ENCODE measurements around the gene ERGIC1. TPM values are rescaled to one million over a fixed set of nuclear protein-coding genes. Genes with fewer than 3 reads are reported as not detected.

The ERGIC1 gene
- total and polyA plus RNA-seq, 10 of the 15 experiments (the other 5 are each of a cell fraction or from before 2014, with no cell fraction given) = 8.8 to 104 (median 76.3) TPM

- no TSS peak for BruUV-seq (replicated peaks)
- FAIRE-seq (no peak), ATAC-seq (no peak), DNase-seq (ENCODE audit: low read depth, low spot score) (no peak)
- 86% methylated on average over 6 of the region's 6 CpGs for WGBS (ENCODE audit: insufficient coverage, insufficient replicate concordance, low lambda C conversion rate, missing lambda C conversion rate)
- ChIA-PET RAD21 (ENCODE audit: unreplicated experiment) (no interaction called here), CTCF (interaction anchor here (0.9 kb wide), 1 partner anchor 9 kb away, joined by 3 read pairs; no protein-coding TSS in a partner anchor), SMC1A (ENCODE audit: uncharacterized antibody, unreplicated experiment) (no interaction called here), POLR2A (no interaction called here)
- Histone ChIP-seq H3K4me2 (ENCODE audit: control insufficient read depth, insufficient read depth) (no peak overlapping the region), H3K4me3 (no peak overlapping the region), H3K27ac (ENCODE audit: control insufficient read depth, insufficient read depth) (no peak overlapping the region), H3K36me3 (ENCODE audit: control insufficient read depth in 2 of 2, insufficient read depth in 2 of 2, low read length in 1 of 2) (no peaks in the 10 kb centered on the region), H3K79me2 (ENCODE audit: control insufficient read depth, insufficient read depth, low read length) (no peaks in the 10 kb centered on the region), H3K9ac (ENCODE audit: control insufficient read depth, insufficient read depth, low read length) (no peak overlapping the region), H3K9me3 (replicated peaks; ENCODE audit: control insufficient read depth, insufficient read depth, low read length) (peaks cover 5% of the 10 kb centered on the region; the same call in 2 of the 3 replicates), H3K27me3 (replicated peaks in 1 of 2; ENCODE audit: control insufficient read depth in 2 of 2, insufficient read depth in 2 of 2, low read length in 1 of 2) (no peaks in the 10 kb centered on the region), H4K20me1 (ENCODE audit: control insufficient read depth, insufficient read depth) (no peaks in the 10 kb centered on the region), H2AFZ (ENCODE audit: control insufficient read depth, low read depth, low read length) (no peak overlapping the region), H3K4me1 (ENCODE audit: control insufficient read depth, insufficient read depth, low read length) (peaks cover 25% of the 10 kb centered on the region)
- intact Hi-C loops (cut with micrococcal nuclease; ENCODE audit: unreplicated experiment) = no loop called here
- in situ Hi-C loops (cut with MboI) = no loop called here
- TF ChIP-seq FOXK2 (IDR thresholded peaks at IDR 0.05) (no peak), YY1 (IDR thresholded peaks at IDR 0.05; ENCODE audit: low read depth, low read length) (no peak)
Observed at GRCh38 chr5:172796306-172796705, 37.7 kb upstream of the ERGIC1 start.

- ChIA-PET CTCF (interaction anchor here (0.9 to 1.6 kb wide), 7 partner anchors 10 to 135 kb away, joined by 3 to 8 read pairs (median 3); no protein-coding TSS in a partner anchor), SMC1A (ENCODE audit: uncharacterized antibody, unreplicated experiment) (interaction anchor here (0.8 to 1.1 kb wide), 3 partner anchors 8 to 28 kb away, joined by 3 to 4 read pairs (median 3); no protein-coding TSS in a partner anchor), POLR2A (interaction anchor here (0.8 to 1.6 kb wide), 4 partner anchors 9 to 25 kb away, joined by 3 to 8 read pairs (median 4); no protein-coding TSS in a partner anchor), RAD21 (ENCODE audit: unreplicated experiment) (interaction anchor here (1.0 to 1.5 kb wide), 3 partner anchors 10 to 33 kb away, joined by 4 to 6 read pairs (median 5); no protein-coding TSS in a partner anchor)
- ATAC-seq (peak; percentile 42; the same call in 1 of the 3 replicates), DNase-seq (ENCODE audit: low read depth, low spot score) (no peak), FAIRE-seq (no peak)
- H3K27ac ChIP-seq (ENCODE audit: control insufficient read depth, insufficient read depth) = no peak overlapping the region
- no peaks in the 10 kb centered on the region for H3K27me3 ChIP-seq (replicated peaks in 1 of 2; ENCODE audit: control insufficient read depth in 2 of 2, insufficient read depth in 2 of 2, low read length in 1 of 2)
- no TSS peak for BruUV-seq (replicated peaks)
- H3K36me3 ChIP-seq (ENCODE audit: control insufficient read depth in 2 of 2, insufficient read depth in 2 of 2, low read length in 1 of 2) = no peaks in the 10 kb centered on the region
- peaks cover 25% of the 10 kb centered on the region for H3K4me1 ChIP-seq (ENCODE audit: control insufficient read depth, insufficient read depth, low read length)
- H3K9me3 ChIP-seq (replicated peaks; ENCODE audit: control insufficient read depth, insufficient read depth, low read length) = peaks cover 5% of the 10 kb centered on the region; the same call in 2 of the 3 replicates
- in situ Hi-C loops (cut with MboI) = no loop called here
- 1% methylated on average over 5 of the region's 5 CpGs for WGBS (ENCODE audit: insufficient coverage, insufficient replicate concordance, low lambda C conversion rate, missing lambda C conversion rate)
- H3K4me3 ChIP-seq = no peak overlapping the region
- no peaks in the 10 kb centered on the region for H4K20me1 ChIP-seq (ENCODE audit: control insufficient read depth, insufficient read depth)
- H3K79me2 ChIP-seq (ENCODE audit: control insufficient read depth, insufficient read depth, low read length) = no peaks in the 10 kb centered on the region
- H3K9ac ChIP-seq (ENCODE audit: control insufficient read depth, insufficient read depth, low read length) = peak overlapping the region; percentile 34; the same call in 1 of the 2 replicates
- peak overlapping the region; percentile 64 for H3K4me2 ChIP-seq (ENCODE audit: control insufficient read depth, insufficient read depth)
- intact Hi-C loops (cut with micrococcal nuclease; ENCODE audit: unreplicated experiment) = no loop called here
- peak overlapping the region; percentile 68 for H2AFZ ChIP-seq (ENCODE audit: control insufficient read depth, low read depth, low read length)
- TF ChIP-seq ZNF687 (IDR thresholded peaks at IDR 0.05) (no peak), YBX1 (IDR thresholded peaks at IDR 0.05) (no peak), ETV6 (conservative IDR thresholded peaks at IDR 0.05 in 1 of 2, IDR thresholded peaks at IDR 0.05 in 1 of 2; ENCODE audit: borderline replicate concordance in 1 of 2, low read depth in 1 of 2) (no peak), MXI1 (IDR thresholded peaks at IDR 0.05; ENCODE audit: low read depth, low read length) (no peak), CREB1 (IDR thresholded peaks at IDR 0.05; ENCODE audit: low read depth) (no peak)
- TF ChIP-seq, protein P1, sequence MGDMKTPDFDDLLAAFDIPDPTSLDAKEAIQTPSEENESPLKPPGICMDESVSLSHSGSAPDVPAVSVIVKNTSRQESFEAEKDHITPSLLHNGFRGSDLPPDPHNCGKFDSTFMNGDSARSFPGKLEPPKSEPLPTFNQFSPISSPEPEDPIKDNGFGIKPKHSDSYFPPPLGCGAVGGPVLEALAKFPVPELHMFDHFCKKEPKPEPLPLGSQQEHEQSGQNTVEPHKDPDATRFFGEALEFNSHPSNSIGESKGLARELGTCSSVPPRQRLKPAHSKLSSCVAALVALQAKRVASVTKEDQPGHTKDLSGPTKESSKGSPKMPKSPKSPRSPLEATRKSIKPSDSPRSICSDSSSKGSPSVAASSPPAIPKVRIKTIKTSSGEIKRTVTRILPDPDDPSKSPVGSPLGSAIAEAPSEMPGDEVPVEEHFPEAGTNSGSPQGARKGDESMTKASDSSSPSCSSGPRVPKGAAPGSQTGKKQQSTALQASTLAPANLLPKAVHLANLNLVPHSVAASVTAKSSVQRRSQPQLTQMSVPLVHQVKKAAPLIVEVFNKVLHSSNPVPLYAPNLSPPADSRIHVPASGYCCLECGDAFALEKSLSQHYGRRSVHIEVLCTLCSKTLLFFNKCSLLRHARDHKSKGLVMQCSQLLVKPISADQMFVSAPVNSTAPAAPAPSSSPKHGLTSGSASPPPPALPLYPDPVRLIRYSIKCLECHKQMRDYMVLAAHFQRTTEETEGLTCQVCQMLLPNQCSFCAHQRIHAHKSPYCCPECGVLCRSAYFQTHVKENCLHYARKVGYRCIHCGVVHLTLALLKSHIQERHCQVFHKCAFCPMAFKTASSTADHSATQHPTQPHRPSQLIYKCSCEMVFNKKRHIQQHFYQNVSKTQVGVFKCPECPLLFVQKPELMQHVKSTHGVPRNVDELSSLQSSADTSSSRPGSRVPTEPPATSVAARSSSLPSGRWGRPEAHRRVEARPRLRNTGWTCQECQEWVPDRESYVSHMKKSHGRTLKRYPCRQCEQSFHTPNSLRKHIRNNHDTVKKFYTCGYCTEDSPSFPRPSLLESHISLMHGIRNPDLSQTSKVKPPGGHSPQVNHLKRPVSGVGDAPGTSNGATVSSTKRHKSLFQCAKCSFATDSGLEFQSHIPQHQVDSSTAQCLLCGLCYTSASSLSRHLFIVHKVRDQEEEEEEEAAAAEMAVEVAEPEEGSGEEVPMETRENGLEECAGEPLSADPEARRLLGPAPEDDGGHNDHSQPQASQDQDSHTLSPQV (IDR thresholded peaks at IDR 0.05) = no peak
Observed at GRCh38 chr5:172797771-172798191, 36.3 kb upstream of the ERGIC1 start.
